Measurements from ENCODE around the gene OR7G1.

The OR7G1 gene

GRCh38 chr19:9115307-9115813, at the start of gene OR7G1:
Gene OR7G1, minus strand, starts transcription at chr19:9115763. Its CDS starts 0 bp downstream, at chr19:9115763.
- DNase-seq, result no peak

GRCh38 chr19:9165261-9165660, 49.7 kb upstream of the OR7G1 start:
- no peak for DNase-seq

GRCh38 chr19:9161427-9161826, 45.9 kb upstream of the OR7G1 start:
- no peak for DNase-seq

- DNase-seq, result no peak
Measured at GRCh38 chr19:9159891-9160290, 44.3 kb upstream of the OR7G1 start.

GRCh38 chr19:9156304-9156703, 40.7 kb upstream of the OR7G1 start:
- DNase-seq, result no peak

GRCh38 chr19:9155591-9155990, 40.0 kb upstream of the OR7G1 start:
- DNase-seq, result no peak

GRCh38 chr19:9151367-9151766, 35.8 kb upstream of the OR7G1 start:
- DNase-seq, result no peak

GRCh38 chr19:9150650-9151049, 35.1 kb upstream of the OR7G1 start:
- no peak for DNase-seq

GRCh38 chr19:9149997-9150396, 34.4 kb upstream of the OR7G1 start:
- no peak for DNase-seq

- DNase-seq, result no peak
Measured at GRCh38 chr19:9148697-9149096, 33.1 kb upstream of the OR7G1 start.

- no peak for DNase-seq
Measured at GRCh38 chr19:9146882-9147281, 31.3 kb upstream of the OR7G1 start.

GRCh38 chr19:9144920-9145319, 29.4 kb upstream of the OR7G1 start:
- DNase-seq, result no peak

- DNase-seq, result peak; percentile 62 to 90 (median 84)
Measured at GRCh38 chr19:9140159-9140874, 24.8 kb upstream of the OR7G1 start, which contains the start of gene ZNF317. Gene ZNF317, plus strand, starts transcription at chr19:9140397. Its CDS starts 15,620 bp downstream, at chr19:9156017.

- no peak for DNase-seq
Measured at GRCh38 chr19:9139609-9140158, 24.1 kb upstream of the OR7G1 start.

GRCh38 chr19:9132422-9132821, 16.9 kb upstream of the OR7G1 start:
- no peak for DNase-seq

GRCh38 chr19:9130965-9131364, 15.4 kb upstream of the OR7G1 start:
- no peak for DNase-seq

GRCh38 chr19:9128171-9128570, 12.6 kb upstream of the OR7G1 start:
- DNase-seq, result no peak

- no peak for DNase-seq
Measured at GRCh38 chr19:9126900-9127405, 11.4 kb upstream of the OR7G1 start, which contains the start of gene OR7G3. Gene OR7G3, minus strand, starts transcription at chr19:9126950. Its CDS starts 0 bp downstream, at chr19:9126950.

GRCh38 chr19:9116547-9116946, 984 bp upstream of the OR7G1 start:
- no peak for DNase-seq

GRCh38 chr19:9109959-9110358, 5.6 kb downstream of the OR7G1 start:
- no peak for DNase-seq

GRCh38 chr19:9107375-9107774, 8.2 kb downstream of the OR7G1 start, which contains the start of gene OR7G2:
Gene OR7G2, minus strand, starts transcription at chr19:9107475. Its CDS starts 4,232 bp downstream, at chr19:9103243.
- DNase-seq, result no peak

GRCh38 chr19:9086761-9087160, 28.8 kb downstream of the OR7G1 start, which contains the start of gene OR1M1:
Gene OR1M1, plus strand, starts transcription at chr19:9087061. Its CDS starts 6,184 bp downstream, at chr19:9093245.
- no peak for DNase-seq

GRCh38 chr19:9078651-9079050, 36.9 kb downstream of the OR7G1 start:
- no peak for DNase-seq

GRCh38 chr19:9076901-9077300, 38.7 kb downstream of the OR7G1 start:
- no peak for DNase-seq

Measured in C1 segment of cervical spinal cord (tissue), 14 donors.